ENCODE results near the gene VEGFC. TPM values are rescaled to one million over a fixed set of nuclear protein-coding genes. Genes with fewer than 3 reads are reported as not detected.
A peak's percentile ranks its signal among the peaks of the same experiment; 100 is the strongest.

VEGFC gene
- polyA plus RNA-seq, 1 of the 3 experiments (the other 2 are of a cell fraction) = 81.9 TPM

- Histone ChIP-seq H2AFZ (ENCODE audit: low read depth) (no peak overlapping the region), H3K27me3 (ENCODE audit: insufficient read depth) (no peaks in the 10 kb centered on the region), H3F3A (replicated peaks; ENCODE audit: insufficient read depth) (peaks cover 78% of the 10 kb centered on the region), H3K27ac (ENCODE audit: low read depth in 2 of 2, low read length in 1 of 2) (peak overlapping the region in 1 of 2 experiments; percentile 92; a peak in 3 of 4 replicates), H3K4me3 (ENCODE audit: low read depth in 2 of 2, low read length in 1 of 2) (no peak overlapping the region), H3K79me2 (ENCODE audit: insufficient read depth) (peaks cover 100% of the 10 kb centered on the region), H3K9me3 (no peaks in the 10 kb centered on the region), H3K9me2 (no peaks in the 10 kb centered on the region), H3K4me2 (peak overlapping the region; percentile 39), H3K4me1 (ENCODE audit: control insufficient read depth in 1 of 2, insufficient read depth in 2 of 2, low read depth in 1 of 2, low read length in 1 of 2) (peaks cover 0 to 34% of the 10 kb centered on the region in 2 experiments; a peak in 3 of 4 replicates), H4K20me1 (ENCODE audit: insufficient read depth) (peaks cover 84% of the 10 kb centered on the region), H3K9ac (no peak overlapping the region), H3K36me3 (replicated peaks in 1 of 2; ENCODE audit: control insufficient read depth in 1 of 2, insufficient read depth in 2 of 2, low read length in 1 of 2) (peaks cover 0 to 43% of the 10 kb centered on the region in 2 experiments)
- WGBS (ENCODE audit: low lambda C conversion rate) = 19% methylated on average over 4 of the region's 4 CpGs
- ChIA-PET POLR2A (no interaction called here), CTCF (interaction anchor here (1.2 kb wide), 1 partner anchor 17 kb away, joined by 4 read pairs; no protein-coding TSS in a partner anchor)
- TF ChIP-seq FOSL2 (IDR thresholded peaks at IDR 0.05; ENCODE audit: borderline replicate concordance, low read depth) (peak; percentile 37; the same call in 1 of the 2 replicates), TCF12 (IDR thresholded peaks at IDR 0.05) (peak; percentile 34; the same call in 1 of the 2 replicates), POLR2AphosphoS5 (IDR thresholded peaks at IDR 0.05; ENCODE audit: low read depth, low read length) (0 out of 2 replicates have a peak, but pooled peaks have one; percentile 30), GATA2 (CRISPR knock-in tag; IDR thresholded peaks at IDR 0.05) (no peak), REST (IDR thresholded peaks at IDR 0.05; ENCODE audit: low read depth, low read length) (no peak), TEAD4 (IDR thresholded peaks at IDR 0.05; ENCODE audit: borderline replicate concordance, insufficient read depth) (no peak), PBX3 (IDR thresholded peaks at IDR 0.05) (0 out of 2 replicates have a peak, but pooled peaks have one; percentile 16)
- no peak for DNase-seq
Observed at GRCh38 chr4:176774852-176775251, 17.9 kb downstream of the VEGFC start.

GRCh38 chr4:176769514-176769913 lies 23.2 kb downstream of the VEGFC start:
- Histone ChIP-seq H3K36me3 (replicated peaks in 1 of 2; ENCODE audit: control insufficient read depth in 1 of 2, insufficient read depth in 2 of 2, low read length in 1 of 2) (peaks cover 0 to 53% of the 10 kb centered on the region in 2 experiments), H3K9me3 (0 out of 2 replicates have a peak, but pooled peaks cover 4% of the 10 kb centered on the region), H3K4me3 (ENCODE audit: low read depth in 2 of 2, low read length in 1 of 2) (no peak overlapping the region), H3F3A (replicated peaks; ENCODE audit: insufficient read depth) (peaks cover 77% of the 10 kb centered on the region), H3K27me3 (ENCODE audit: insufficient read depth) (no peaks in the 10 kb centered on the region), H3K4me1 (ENCODE audit: control insufficient read depth in 1 of 2, insufficient read depth in 2 of 2, low read depth in 1 of 2, low read length in 1 of 2) (peaks cover 0 to 16% of the 10 kb centered on the region in 2 experiments; a peak in 2 of 4 replicates), H3K79me2 (ENCODE audit: insufficient read depth) (peaks cover 100% of the 10 kb centered on the region), H3K9ac (peak overlapping the region; percentile 41; the same call in 1 of the 2 replicates), H3K4me2 (peak overlapping the region; percentile 30; the same call in 1 of the 2 replicates), H3K9me2 (no peaks in the 10 kb centered on the region), H4K20me1 (ENCODE audit: insufficient read depth) (peaks cover 84% of the 10 kb centered on the region), H2AFZ (ENCODE audit: low read depth) (no peak overlapping the region), H3K27ac (ENCODE audit: low read depth in 2 of 2, low read length in 1 of 2) (peak overlapping the region; percentile 28 to 92; a peak in 3 of 4 replicates)
- DNase-seq = no peak
- WGBS (ENCODE audit: low lambda C conversion rate) = 2% methylated on average over 2 of the region's 2 CpGs
- ChIA-PET POLR2A (no interaction called here), CTCF (no interaction called here)
- TF ChIP-seq TAF1 (IDR thresholded peaks at IDR 0.05; ENCODE audit: borderline replicate concordance, low read depth, low read length) (no peak), POLR2AphosphoS5 (IDR thresholded peaks at IDR 0.05; ENCODE audit: low read depth, low read length) (peak; percentile 58; the same call in 1 of the 2 replicates), CTCF (IDR thresholded peaks at IDR 0.05) (no peak), USF1 (IDR thresholded peaks at IDR 0.05; ENCODE audit: borderline replicate concordance, low read depth) (no peak), FOSL2 (IDR thresholded peaks at IDR 0.05; ENCODE audit: borderline replicate concordance, low read depth) (peak; percentile 72; the same call in 1 of the 2 replicates), RXRA (IDR thresholded peaks at IDR 0.05; ENCODE audit: borderline replicate concordance, low read depth) (0 out of 2 replicates have a peak, but pooled peaks have one; percentile 28), TEAD4 (IDR thresholded peaks at IDR 0.05; ENCODE audit: borderline replicate concordance, insufficient read depth) (no peak), PBX3 (IDR thresholded peaks at IDR 0.05) (peak; percentile 25; the same call in 1 of the 2 replicates), USF2 (IDR thresholded peaks at IDR 0.05; ENCODE audit: borderline replicate concordance, low read depth, low read length) (no peak), EP300 (IDR thresholded peaks at IDR 0.05; ENCODE audit: borderline replicate concordance in 1 of 2, low read depth in 1 of 2, low read length in 1 of 2) (peak in 1 of 2 experiments; percentile 61; a peak in 1 of 4 replicates), JUND (IDR thresholded peaks at IDR 0.05) (peak; percentile 72), MXI1 (IDR thresholded peaks at IDR 0.05; ENCODE audit: low read depth, low read length) (no peak)

Measured in SK-N-SH (cell line).